ENCODE measurements around the gene CACFD1. TPM values are rescaled to one million over a fixed set of nuclear protein-coding genes. Genes with fewer than 3 reads are reported as not detected.

The CACFD1 gene
- total RNA-seq (2022; extraction: Qiagen RNA extraction; ENCODE audit: low read depth) = 3.3 to 4.8 TPM (median 4.4 TPM) in 5 replicates

DNA sequence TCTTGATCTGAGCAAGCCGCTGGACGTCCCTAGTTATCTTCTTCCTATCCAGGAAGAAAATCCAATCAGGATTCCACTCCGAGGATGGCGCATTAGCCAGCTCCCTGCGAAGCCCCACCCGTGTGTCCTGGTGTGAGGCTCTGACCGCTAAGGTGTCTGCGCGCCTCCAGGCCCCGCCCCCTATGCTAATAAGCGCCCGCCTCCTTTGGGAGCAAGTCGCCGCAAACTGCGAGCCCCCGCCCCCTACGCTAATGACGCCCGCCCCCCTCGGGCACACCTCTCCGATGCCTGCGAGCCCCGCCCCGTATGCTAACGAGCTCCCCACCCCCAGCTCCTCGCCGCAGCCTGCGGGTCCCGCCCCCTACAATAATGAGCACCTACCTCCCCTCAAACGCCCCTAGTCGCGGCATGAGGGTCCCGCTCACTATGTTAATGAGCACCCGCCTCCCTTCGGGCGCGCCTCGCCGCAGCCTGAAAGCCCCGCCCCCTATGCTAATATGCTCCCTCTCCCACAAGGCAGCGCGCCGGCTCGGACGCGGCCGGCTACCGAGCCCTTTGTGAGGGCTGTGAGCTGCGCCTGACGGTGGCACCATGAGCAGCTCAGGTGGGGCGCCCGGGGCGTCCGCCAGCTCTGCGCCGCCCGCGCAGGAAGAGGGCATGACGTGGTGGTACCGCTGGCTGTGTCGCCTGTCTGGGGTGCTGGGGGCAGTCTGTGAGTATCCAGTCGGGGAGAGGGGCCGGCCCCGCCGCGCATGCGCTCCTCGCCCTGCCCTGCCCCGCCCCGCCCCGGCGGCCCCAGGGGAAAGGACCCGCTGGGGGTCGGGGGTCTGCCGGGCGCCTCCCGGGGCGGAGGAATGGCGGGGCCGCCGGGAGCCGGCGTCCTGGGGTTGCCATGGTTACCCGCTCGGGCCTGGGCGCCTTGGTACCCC is at the start of gene CACFD1:
Gene CACFD1 (plus strand): TSS at position 503 of the 929 bp plus-strand sequence. CDS start 89 bp downstream, at position 592.

DNA sequence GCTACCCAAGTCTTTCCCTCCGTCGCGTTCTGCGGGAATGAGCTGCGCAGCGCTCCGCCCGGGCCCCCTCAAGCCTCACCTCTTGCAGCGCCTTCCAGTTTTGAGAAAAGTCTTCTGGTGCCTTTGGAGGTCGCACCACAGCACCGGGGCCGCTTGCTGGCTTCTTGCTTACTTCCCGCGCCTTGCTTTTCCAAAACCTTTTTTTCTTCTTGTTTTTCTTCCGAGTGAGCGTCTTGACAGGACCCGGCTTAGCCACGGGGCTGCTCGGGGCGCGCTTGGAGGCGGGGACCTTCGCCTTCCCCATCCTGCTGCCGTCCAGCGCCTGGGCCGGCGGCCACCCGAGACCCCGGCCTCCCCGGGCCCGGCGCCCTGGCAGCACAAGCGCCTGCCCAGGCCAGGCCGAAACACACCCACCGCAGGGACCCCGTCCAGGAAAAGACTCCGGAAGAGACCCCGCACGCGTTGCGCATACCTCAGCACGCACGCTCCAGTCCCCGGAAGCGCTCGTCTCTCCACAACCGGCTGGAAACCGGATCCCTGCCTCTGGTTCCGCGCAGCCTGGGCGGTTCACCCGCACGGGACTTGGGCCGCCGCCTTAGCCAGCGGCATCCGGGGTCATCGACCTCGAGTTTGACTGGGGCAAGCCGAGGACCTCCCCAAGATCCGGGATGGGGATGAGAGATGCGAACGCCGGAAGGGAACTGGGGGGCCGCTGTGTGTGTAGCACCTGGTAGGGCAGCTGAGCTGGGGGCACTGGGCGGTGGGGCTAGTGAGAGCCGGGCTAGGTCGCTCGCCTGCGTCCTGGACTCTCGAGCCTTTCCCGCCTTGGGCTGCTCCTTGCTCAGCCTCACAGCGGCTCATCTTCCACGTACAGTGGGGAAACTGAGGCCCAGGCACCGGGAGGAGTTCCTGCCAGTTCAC is 42.0 kb upstream of the CACFD1 start, which contains the start of gene REXO4:
Gene REXO4 (minus strand): TSS at position 470 of the 921 bp plus-strand sequence. CDS start 166 bp downstream, at position 304.

DNA sequence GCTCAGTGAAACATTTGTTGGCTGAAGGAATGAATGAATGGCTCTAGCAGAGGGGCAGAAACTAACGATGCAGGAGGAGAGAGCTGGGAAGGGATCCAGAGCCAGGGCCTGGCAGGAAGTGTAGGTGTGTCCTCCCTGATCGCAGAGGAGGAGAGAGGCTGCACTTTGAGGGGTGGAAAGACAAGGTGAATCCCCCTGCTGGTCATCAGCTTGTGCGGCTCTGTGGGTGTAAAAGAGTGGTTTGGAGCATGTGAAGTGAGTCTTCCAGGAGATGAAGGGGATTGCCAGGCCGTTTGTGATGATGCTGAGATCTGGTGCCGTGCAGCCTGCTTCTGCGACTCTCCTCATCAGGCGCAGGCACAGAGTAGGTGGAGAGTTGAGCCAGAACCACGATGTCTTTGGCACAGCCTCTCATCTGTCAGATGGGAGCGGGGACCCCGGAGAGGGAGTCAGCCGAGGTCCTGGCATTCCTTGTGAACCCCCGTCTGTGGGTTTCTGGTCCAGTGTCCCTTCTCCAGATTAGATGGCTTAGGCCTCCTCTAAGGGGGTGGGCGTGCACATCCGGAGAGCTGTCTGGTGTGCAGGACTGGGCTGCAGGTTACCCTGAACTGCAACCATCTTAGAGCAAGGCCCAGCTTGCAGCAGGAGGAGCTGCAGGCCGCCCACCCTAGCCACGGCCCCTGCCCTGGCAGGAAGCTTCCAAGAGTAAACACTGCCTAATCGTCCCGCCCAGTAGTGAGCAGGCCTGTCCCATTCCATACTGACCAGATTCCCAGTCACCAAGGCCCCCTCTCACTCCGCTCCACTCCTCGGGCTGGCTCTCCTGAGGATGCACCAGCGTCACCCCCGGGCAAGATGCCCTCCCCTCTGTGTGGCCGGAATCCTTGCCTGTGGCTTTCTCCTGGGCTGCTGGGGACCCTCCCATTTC is 37.9 kb upstream of the CACFD1 start, which contains the start of gene ADAMTS13:
Gene ADAMTS13 (plus strand): TSS at position 753 of the 928 bp plus-strand sequence. CDS start 77 bp downstream, at position 830.

DNA sequence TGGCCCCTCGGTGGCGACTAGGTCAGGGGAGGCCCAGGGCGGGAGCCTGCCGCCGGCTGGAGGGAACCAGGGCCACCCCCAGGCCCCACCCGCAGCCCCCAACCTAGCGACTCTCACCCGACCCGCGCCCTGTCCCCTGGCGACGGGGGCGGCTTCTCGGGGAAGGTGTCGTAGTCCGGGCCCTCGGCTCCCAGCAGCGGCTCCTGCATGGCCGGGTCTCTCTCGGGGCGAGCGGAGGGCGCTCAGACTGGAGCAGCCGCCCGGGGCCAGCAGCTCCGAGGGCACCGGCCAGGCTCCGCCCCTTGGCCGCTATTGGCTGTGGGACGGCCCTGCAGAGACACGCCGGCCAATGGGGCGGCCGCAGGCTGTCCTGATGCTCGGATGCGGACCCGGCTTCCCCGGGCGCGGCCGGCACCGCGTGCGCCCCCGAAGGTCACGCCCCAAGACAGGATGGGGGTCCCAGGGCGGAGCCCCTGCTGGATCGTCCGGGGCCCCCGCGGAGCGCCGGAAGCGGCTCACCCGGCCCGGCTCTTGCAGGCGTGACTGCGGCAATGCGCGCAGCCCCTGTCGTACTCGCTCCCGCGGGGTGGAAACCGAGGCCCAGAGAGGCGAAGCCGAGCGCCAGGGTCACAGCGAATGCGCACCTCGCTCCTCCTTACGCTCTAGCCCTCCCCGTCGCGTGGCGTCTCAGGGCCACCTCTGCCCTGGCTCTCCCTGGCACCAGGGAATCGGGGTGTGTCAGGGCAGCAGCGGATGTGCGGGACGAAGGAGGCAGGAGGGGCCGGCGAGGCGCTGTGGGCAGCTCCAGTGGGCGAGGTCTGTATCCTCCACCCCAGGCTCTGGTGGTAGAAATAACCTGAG is 19.3 kb downstream of the CACFD1 start, which contains the start of gene SLC2A6:
Gene SLC2A6 (minus strand): TSS at position 249 of the 861 bp plus-strand sequence. CDS start 40 bp downstream, at position 209.

Other genes starting within 250 kb of the CACFD1 start
- not detected in 5 replicates for gene ABO, start 184.8 kb upstream of the CACFD1 start, total RNA-seq (2022; extraction: Qiagen RNA extraction; ENCODE audit: low read depth)
- 24.0 to 32.5 TPM (median 27.3 TPM) in 5 replicates for gene SURF6, start 123.8 kb upstream of the CACFD1 start, total RNA-seq (2022; extraction: Qiagen RNA extraction; ENCODE audit: low read depth)
- gene MED22, start 111.8 kb upstream of the CACFD1 start, total RNA-seq (2022; extraction: Qiagen RNA extraction; ENCODE audit: low read depth) = 23.9 to 31.9 TPM (median 29.7 TPM) in 5 replicates
- gene RPL7A, start 111.8 kb upstream of the CACFD1 start, total RNA-seq (2022; extraction: Qiagen RNA extraction; ENCODE audit: low read depth) = 3,321 to 3,607 TPM (median 3,503 TPM) in 5 replicates
- 30.5 to 49.9 TPM (median 44.1 TPM) in 5 replicates for gene SURF1, start 103.5 kb upstream of the CACFD1 start, total RNA-seq (2022; extraction: Qiagen RNA extraction; ENCODE audit: low read depth)
- 39.2 to 55.8 TPM (median 47.0 TPM) in 5 replicates for gene SURF2, start 103.4 kb upstream of the CACFD1 start, total RNA-seq (2022; extraction: Qiagen RNA extraction; ENCODE audit: low read depth)
- 179 to 209 TPM (median 208 TPM) in 5 replicates for gene SURF4, start 83.9 kb upstream of the CACFD1 start, total RNA-seq (2022; extraction: Qiagen RNA extraction; ENCODE audit: low read depth)
- 0.23 to 1.4 TPM (median 0.81 TPM) in 5 replicates for gene STKLD1, start 83.6 kb upstream of the CACFD1 start, total RNA-seq (2022; extraction: Qiagen RNA extraction; ENCODE audit: low read depth)
- 31.4 to 44.3 TPM (median 39.2 TPM) in 5 replicates for gene REXO4, start 42.0 kb upstream of the CACFD1 start, total RNA-seq (2022; extraction: Qiagen RNA extraction; ENCODE audit: low read depth)
- gene ADAMTS13, start 37.6 kb upstream of the CACFD1 start, total RNA-seq (2022; extraction: Qiagen RNA extraction; ENCODE audit: low read depth) = 0.28 to 0.73 TPM (median 0.48 TPM) in 5 replicates
- gene SLC2A6, start 19.1 kb downstream of the CACFD1 start, total RNA-seq (2022; extraction: Qiagen RNA extraction; ENCODE audit: low read depth) = 16.2 to 24.6 TPM (median 21.2 TPM) in 5 replicates
- gene MYMK, start 65.0 kb downstream of the CACFD1 start, total RNA-seq (2022; extraction: Qiagen RNA extraction; ENCODE audit: low read depth) = not detected in 5 replicates
- not detected in 5 replicates for gene ADAMTSL2, start 74.7 kb downstream of the CACFD1 start, total RNA-seq (2022; extraction: Qiagen RNA extraction; ENCODE audit: low read depth)
- gene FAM163B, start 149.4 kb downstream of the CACFD1 start, total RNA-seq (2022; extraction: Qiagen RNA extraction; ENCODE audit: low read depth) = not detected in 5 replicates
- gene DBH, start 176.4 kb downstream of the CACFD1 start, total RNA-seq (2022; extraction: Qiagen RNA extraction; ENCODE audit: low read depth) = not detected in 5 replicates

Measured in A549 treated with CpdA at 1 μM for 4 hours (cell line).